Endothelial cell of umbilical vein (primary cell): ENCODE data around the gene KXD1. TPM values are rescaled to one million over a fixed set of nuclear protein-coding genes. Genes with fewer than 3 reads are reported as not detected.

Experiments used
- BruUV-seq: library from RNA; stranded (reverse); fragments of 400-500 nt; replicated peaks from 2 replicates; lab custom pipeline; 2021; lab: Mats Ljungman, UMichigan
- CTCF ChIA-PET: fragments of 300-600, 350-600 bp; sonication (Branson Sonifier 250); formaldehyde crosslinking; loops from one replicate; lab custom pipeline; 2021; ENCODE audit warnings: antibody characterized with exemption, inconsistent platforms; lab: Charles Lee
- POLR2A ChIA-PET: fragments of 300-600, 350-600 bp; sonication (Branson Sonifier 250); formaldehyde crosslinking; loops from one replicate; lab custom pipeline; 2021; ENCODE audit warnings: antibody characterized with exemption, inconsistent platforms; lab: Charles Lee
- DNase-seq: peaks from one replicate; pipeline ENCODE4 v3.0.0-alpha.2; 2011; ENCODE audit warnings: low read depth, low spot score
- FAIRE-seq: peaks from 2 replicates; lab custom pipeline; 2011; peaks lifted over from hg19 to GRCh38; lab: Jason Lieb, UNC
- H2AFZ ChIP-seq: 2 replicates; pipeline ENCODE4 v1.6.0; 2012; ENCODE audit warnings: low read depth, low read length, control low read depth, inconsistent platforms
- H3K27ac ChIP-seq: 2 replicates; pipeline ENCODE4 v1.5.1; 2011; ENCODE audit warnings: low read depth, mild to moderate bottlenecking, control low read depth, low read length, moderate library complexity; ENCODE audit not compliant: insufficient read depth
- H3K27me3 ChIP-seq, 2 experiments: 2 replicates each; pipeline versions ENCODE4 v1.6.0 to v1.6.1; 2011; ENCODE audit warnings: low read length in 2 of 2, mixed read lengths in 1 of 2; ENCODE audit not compliant: control insufficient read depth in 2 of 2, insufficient read depth in 2 of 2
- H3K36me3 ChIP-seq, 2 experiments: 2 replicates in 1 of 2; 3 replicates in 1 of 2; pipeline ENCODE4 v1.5.1; 2011; ENCODE audit warnings: low read length in 2 of 2, mild to moderate bottlenecking in 1 of 2, moderate library complexity in 1 of 2; ENCODE audit not compliant: control insufficient read depth in 2 of 2, insufficient read depth in 2 of 2; ENCODE audit errors: extremely low read depth in 1 of 2
- H3K4me1 ChIP-seq: 3 replicates; pipeline ENCODE4 v1.5.1; 2011; ENCODE audit warnings: mild to moderate bottlenecking, low read length; ENCODE audit not compliant: control insufficient read depth, insufficient read depth; ENCODE audit errors: extremely low read depth
- H3K4me2 ChIP-seq: 2 replicates; pipeline ENCODE4 v1.6.1; 2011; ENCODE audit warnings: low read length, control low read depth, mixed read lengths; ENCODE audit not compliant: insufficient read depth
- H3K4me3 ChIP-seq, 3 experiments: fragments of 200-600 bp in 1 of 3; sonication (generic), shearing (Covaris generic) in 1 of 3; replicated peaks in 1 of 3; 2 replicates each; pipeline ENCODE4 v1.5.1; 2011 to 2016; ENCODE audit warnings: control low read depth in 3 of 3, low read length in 3 of 3, mild to moderate bottlenecking in 2 of 3, inconsistent platforms in 1 of 3, low read depth in 1 of 3, moderate library complexity in 1 of 3; ENCODE audit not compliant: insufficient read depth in 1 of 3
- H3K79me2 ChIP-seq: 2 replicates; pipeline ENCODE4 v1.6.0; 2012; ENCODE audit warnings: low read length, inconsistent platforms; ENCODE audit not compliant: control insufficient read depth, insufficient read depth
- H3K9ac ChIP-seq: replicated peaks from 2 replicates; pipeline ENCODE3; 2011; ENCODE audit warnings: low read length, control low read depth; ENCODE audit not compliant: insufficient read depth; ENCODE audit errors: extremely low read depth
- H3K9me1 ChIP-seq: replicated peaks from 3 replicates; pipeline ENCODE4 v1.6.0; 2011; ENCODE audit warnings: mild to moderate bottlenecking, low read length; ENCODE audit not compliant: control insufficient read depth, insufficient read depth; ENCODE audit errors: extremely low read depth
- H3K9me3 ChIP-seq: replicated peaks from 2 replicates; pipeline ENCODE4 v1.5.1; 2012; ENCODE audit warnings: low read length, inconsistent platforms; ENCODE audit not compliant: control insufficient read depth, insufficient read depth
- H4K20me1 ChIP-seq: replicated peaks from 2 replicates; pipeline ENCODE3; 2011; ENCODE audit warnings: mild to moderate bottlenecking, low read length; ENCODE audit not compliant: control insufficient read depth, insufficient read depth; ENCODE audit errors: extremely low read depth
- EZH2 ChIP-seq: IDR thresholded peaks from 2 replicates; pipeline ENCODE4 v1.6.1; 2012; ENCODE audit warnings: borderline replicate concordance, low read depth, mild to moderate bottlenecking, moderate library complexity, low read length, inconsistent platforms; ENCODE audit not compliant: severe bottlenecking
- FOS ChIP-seq: IDR thresholded peaks from 2 replicates; pipeline ENCODE4 v1.6.1; 2011; ENCODE audit warnings: mild to moderate bottlenecking, low read length, moderate library complexity, borderline replicate concordance; ENCODE audit not compliant: insufficient read depth
- GATA2 ChIP-seq: IDR thresholded peaks from 2 replicates; pipeline ENCODE4 v1.7.0; 2011; ENCODE audit warnings: low read depth, mild to moderate bottlenecking, moderate library complexity, mixed read lengths, low read length; ENCODE audit not compliant: insufficient read length, insufficient read depth
- JUN ChIP-seq: IDR thresholded peaks from 2 replicates; pipeline ENCODE4 v1.6.1; 2011; ENCODE audit warnings: borderline replicate concordance, low read depth; ENCODE audit not compliant: insufficient read length, insufficient read depth
- MYC ChIP-seq: IDR thresholded peaks from one replicate; pipeline ENCODE4 v1.6.1; 2011; ENCODE audit warnings: mild to moderate bottlenecking, low read depth, low read length
- POLR2A ChIP-seq: IDR thresholded peaks from 2 replicates; pipeline ENCODE4 v1.6.1; 2012; ENCODE audit warnings: low read depth, mild to moderate bottlenecking, control low read depth, low read length
- POLR2AphosphoS5 ChIP-seq: IDR thresholded peaks from 2 replicates; pipeline ENCODE4 v1.6.1; 2012; ENCODE audit warnings: low read depth, mild to moderate bottlenecking, control low read depth, low read length, moderate library complexity; ENCODE audit not compliant: insufficient read depth
- dilution Hi-C: fragments of 300-500 bp; cut with MboI; formaldehyde crosslinking; loops from one replicate; pipeline ENCODE4 v1.15.0; 2019; ENCODE audit warnings: low sequenced_read_pairs; ENCODE audit not compliant: extremely low pct_ligation_motif_present
- intact Hi-C: fragments of 100-400 bp; cut with micrococcal nuclease; formaldehyde crosslinking; loops from one replicate; pipeline ENCODE4 v1.10.0; 2022
- polyA plus RNA-seq, 4 experiments: library from polyadenylated mRNA; depleted of rRNA in 3 of 4; stranded (reverse) in 3 of 4; unstranded in 1 of 4; fragments of >200 nt; gene quantifications; 2 replicates each; pipeline versions ENCODE4 v1.2.1 to v1.2.3, GENCODE V29; 2011 to 2012; ENCODE audit warnings: missing spikeins in 1 of 4
- total RNA-seq: library from RNA; stranded (reverse); gene quantifications from 2 replicates; pipeline ENCODE4 v1.2.3, GENCODE V29; 2021
- TF ChIP-seq, protein P1 (sequence below): IDR thresholded peaks from 2 replicates; pipeline ENCODE4 v1.6.1; 2011; ENCODE audit not compliant: insufficient read depth, insufficient read length
- TF ChIP-seq, protein P2 (sequence below), 2 donors: IDR thresholded peaks; 1 replicate in 1 of 2; 2 replicates in 1 of 2; pipeline ENCODE4 v1.5.1; 2011; ENCODE audit warnings: low read length in 2 of 2, mild to moderate bottlenecking in 2 of 2, moderate library complexity in 2 of 2, control low read depth in 1 of 2, inconsistent platforms in 1 of 2, low read depth in 1 of 2; ENCODE audit not compliant: insufficient read depth in 1 of 2; ENCODE audit errors: extremely low read depth in 1 of 2

KXD1 gene
- total and polyA plus RNA-seq, 2 donors (not counting 3 experiments of a cell fraction or from before 2014, with no cell fraction given): 134 to 186 TPM

DNA sequence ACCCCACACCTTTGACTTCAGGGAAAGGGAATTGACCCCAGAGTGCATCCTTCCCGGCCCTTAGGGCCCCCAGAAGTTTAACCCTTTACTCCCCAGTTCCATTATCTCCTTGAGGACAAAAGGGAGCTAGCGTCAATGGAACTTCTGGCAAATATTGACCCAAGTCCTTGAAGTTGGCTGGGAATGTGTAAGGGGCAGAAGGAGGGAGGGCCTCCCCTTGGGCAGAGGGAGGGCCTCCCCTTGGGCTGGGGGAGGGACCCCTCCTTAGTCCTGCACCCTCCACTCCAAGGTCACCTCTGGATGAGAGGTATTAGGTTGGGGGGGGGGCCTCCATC lies 52.0 kb downstream of the KXD1 start:
- Histone ChIP-seq H3K4me3 (no peak overlapping the region), H4K20me1 (no peaks in the 10 kb centered on the region), H3K79me2 (no peaks in the 10 kb centered on the region), H3K36me3 (no peaks in the 10 kb centered on the region), H3K27me3 (peaks cover 75 to 88% of the 10 kb centered on the region in 2 experiments), H3K4me2 (no peak overlapping the region), H2AFZ (no peak overlapping the region), H3K9me1 (no peaks in the 10 kb centered on the region), H3K9ac (no peak overlapping the region), H3K27ac (no peak overlapping the region), H3K4me1 (peaks cover 16% of the 10 kb centered on the region), H3K9me3 (no peaks in the 10 kb centered on the region)
- TF ChIP-seq, protein P1, sequence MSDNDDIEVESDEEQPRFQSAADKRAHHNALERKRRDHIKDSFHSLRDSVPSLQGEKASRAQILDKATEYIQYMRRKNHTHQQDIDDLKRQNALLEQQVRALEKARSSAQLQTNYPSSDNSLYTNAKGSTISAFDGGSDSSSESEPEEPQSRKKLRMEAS: no peak
- no peak for TF ChIP-seq EZH2
- no peak for TF ChIP-seq MYC
- FAIRE-seq (no peak), DNase-seq (no peak)
- no TSS peak for BruUV-seq
- dilution Hi-C loops: no loop called here
- CTCF ChIA-PET: no interaction called here
- POLR2A ChIA-PET: no interaction called here
- intact Hi-C loops: loop anchor here (1.0 kb wide), 1 partner anchor 27 kb away; no protein-coding TSS in a partner anchor

DNA sequence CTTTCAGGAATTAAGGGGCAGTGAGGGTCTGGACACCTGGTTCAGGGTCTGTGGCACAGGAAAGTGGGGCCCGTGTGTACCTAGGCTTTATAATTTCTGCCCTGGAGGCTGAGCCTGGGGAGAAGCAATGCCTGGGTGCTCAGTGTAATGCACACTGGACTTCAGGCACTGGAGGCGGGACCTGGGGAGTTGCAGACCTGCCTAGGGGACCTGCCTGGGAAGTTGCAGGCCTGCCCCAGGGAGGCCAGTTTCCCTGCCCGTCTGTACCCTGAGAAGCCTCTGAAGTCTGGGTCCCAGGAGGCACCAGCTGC lies 52.5 kb downstream of the KXD1 start:
- Histone ChIP-seq H3K9ac (no peak overlapping the region), H3K4me1 (peaks cover 16% of the 10 kb centered on the region), H3K79me2 (no peaks in the 10 kb centered on the region), H4K20me1 (no peaks in the 10 kb centered on the region), H3K4me2 (no peak overlapping the region), H2AFZ (no peak overlapping the region), H3K4me3 (no peak overlapping the region), H3K9me3 (no peaks in the 10 kb centered on the region), H3K27me3 (peaks cover 70 to 84% of the 10 kb centered on the region in 2 experiments), H3K36me3 (no peaks in the 10 kb centered on the region), H3K9me1 (no peaks in the 10 kb centered on the region), H3K27ac (no peak overlapping the region)
- ChIA-PET POLR2A (no interaction called here), CTCF (no interaction called here)
- dilution Hi-C loops (no loop called here), intact Hi-C loops (loop anchor here (1.0 kb wide), 1 partner anchor 26 kb away; no protein-coding TSS in a partner anchor)
- BruUV-seq: no TSS peak
- TF ChIP-seq, protein P1: no peak
- TF ChIP-seq JUN: no peak
- TF ChIP-seq, protein P2, sequence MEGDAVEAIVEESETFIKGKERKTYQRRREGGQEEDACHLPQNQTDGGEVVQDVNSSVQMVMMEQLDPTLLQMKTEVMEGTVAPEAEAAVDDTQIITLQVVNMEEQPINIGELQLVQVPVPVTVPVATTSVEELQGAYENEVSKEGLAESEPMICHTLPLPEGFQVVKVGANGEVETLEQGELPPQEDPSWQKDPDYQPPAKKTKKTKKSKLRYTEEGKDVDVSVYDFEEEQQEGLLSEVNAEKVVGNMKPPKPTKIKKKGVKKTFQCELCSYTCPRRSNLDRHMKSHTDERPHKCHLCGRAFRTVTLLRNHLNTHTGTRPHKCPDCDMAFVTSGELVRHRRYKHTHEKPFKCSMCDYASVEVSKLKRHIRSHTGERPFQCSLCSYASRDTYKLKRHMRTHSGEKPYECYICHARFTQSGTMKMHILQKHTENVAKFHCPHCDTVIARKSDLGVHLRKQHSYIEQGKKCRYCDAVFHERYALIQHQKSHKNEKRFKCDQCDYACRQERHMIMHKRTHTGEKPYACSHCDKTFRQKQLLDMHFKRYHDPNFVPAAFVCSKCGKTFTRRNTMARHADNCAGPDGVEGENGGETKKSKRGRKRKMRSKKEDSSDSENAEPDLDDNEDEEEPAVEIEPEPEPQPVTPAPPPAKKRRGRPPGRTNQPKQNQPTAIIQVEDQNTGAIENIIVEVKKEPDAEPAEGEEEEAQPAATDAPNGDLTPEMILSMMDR (IDR thresholded peaks at IDR 0.05; ENCODE audit: extremely low read depth in 1 of 2, insufficient read depth in 1 of 2, low read depth in 1 of 2, low read length in 2 of 2): no peak
- no peak for TF ChIP-seq POLR2AphosphoS5
- no peak for TF ChIP-seq FOS
- TF ChIP-seq EZH2: no peak
- TF ChIP-seq POLR2A: no peak
- no peak for TF ChIP-seq MYC
- no peak for TF ChIP-seq GATA2
- no peak for FAIRE-seq
- DNase-seq: no peak
